HG03108 (cell line): ENCODE results near the gene RFXAP.
"Not testable (repeated sequence)": the region's sequence is repeated elsewhere in the genome, so short reads cannot be mapped to it uniquely, and the experiment has no call there.

ENCODE experiments used
- ATAC-seq: cut with Tn5 transposase; IDR thresholded peaks from one replicate; pipeline ENCODE4 v1.9.1; 2021; ENCODE audit warnings: moderate library complexity; ENCODE audit not compliant: unreplicated experiment

RFXAP gene

GRCh38 chr13:36818804-36819738, at the start of gene RFXAP:
Gene RFXAP, plus strand, starts transcription at chr13:36819222. Its CDS starts 136 bp downstream, at chr13:36819358.
- ATAC-seq = peak; percentile 79

- ATAC-seq = no peak
Measured at GRCh38 chr13:36769545-36769944, 49.5 kb upstream of the RFXAP start.

- ATAC-seq = no peak
Measured at GRCh38 chr13:36770741-36771140, 48.3 kb upstream of the RFXAP start.

GRCh38 chr13:36772853-36773252, 46.2 kb upstream of the RFXAP start:
- no peak for ATAC-seq

GRCh38 chr13:36774931-36775330, 44.1 kb upstream of the RFXAP start:
- ATAC-seq = no peak

- ATAC-seq = no peak
Measured at GRCh38 chr13:36776175-36776574, 42.8 kb upstream of the RFXAP start.

GRCh38 chr13:36778083-36778671, 40.8 kb upstream of the RFXAP start:
- no peak for ATAC-seq

- ATAC-seq = no peak
Measured at GRCh38 chr13:36783890-36784289, 35.1 kb upstream of the RFXAP start.

GRCh38 chr13:36786175-36786574, 32.8 kb upstream of the RFXAP start:
- not testable (repeated sequence) for ATAC-seq

- no peak for ATAC-seq
Measured at GRCh38 chr13:36787181-36787580, 31.8 kb upstream of the RFXAP start.

- ATAC-seq = no peak
Measured at GRCh38 chr13:36788276-36788675, 30.7 kb upstream of the RFXAP start.

GRCh38 chr13:36789061-36789460, 30.0 kb upstream of the RFXAP start:
- no peak for ATAC-seq

GRCh38 chr13:36789730-36790129, 29.3 kb upstream of the RFXAP start:
- no peak for ATAC-seq

- no peak for ATAC-seq
Measured at GRCh38 chr13:36794706-36795105, 24.3 kb upstream of the RFXAP start.

- no peak for ATAC-seq
Measured at GRCh38 chr13:36795463-36795862, 23.6 kb upstream of the RFXAP start.

- no peak for ATAC-seq
Measured at GRCh38 chr13:36796052-36796451, 23.0 kb upstream of the RFXAP start.

GRCh38 chr13:36801035-36801434, 18.0 kb upstream of the RFXAP start:
- no peak for ATAC-seq

- ATAC-seq = no peak
Measured at GRCh38 chr13:36804588-36804987, 14.4 kb upstream of the RFXAP start.

- no peak for ATAC-seq
Measured at GRCh38 chr13:36806102-36806501, 12.9 kb upstream of the RFXAP start.

GRCh38 chr13:36807616-36808015, 11.4 kb upstream of the RFXAP start:
- ATAC-seq = no peak

GRCh38 chr13:36813225-36813624, 5.8 kb upstream of the RFXAP start:
- no peak for ATAC-seq

- no peak for ATAC-seq
Measured at GRCh38 chr13:36814465-36814864, 4.6 kb upstream of the RFXAP start.
